Measurements from ENCODE around the gene NCLN.
"Not testable (repeated sequence)": the region's sequence is repeated elsewhere in the genome, so short reads cannot be mapped to it uniquely, and the experiment has no call there.

NCLN gene

DNA sequence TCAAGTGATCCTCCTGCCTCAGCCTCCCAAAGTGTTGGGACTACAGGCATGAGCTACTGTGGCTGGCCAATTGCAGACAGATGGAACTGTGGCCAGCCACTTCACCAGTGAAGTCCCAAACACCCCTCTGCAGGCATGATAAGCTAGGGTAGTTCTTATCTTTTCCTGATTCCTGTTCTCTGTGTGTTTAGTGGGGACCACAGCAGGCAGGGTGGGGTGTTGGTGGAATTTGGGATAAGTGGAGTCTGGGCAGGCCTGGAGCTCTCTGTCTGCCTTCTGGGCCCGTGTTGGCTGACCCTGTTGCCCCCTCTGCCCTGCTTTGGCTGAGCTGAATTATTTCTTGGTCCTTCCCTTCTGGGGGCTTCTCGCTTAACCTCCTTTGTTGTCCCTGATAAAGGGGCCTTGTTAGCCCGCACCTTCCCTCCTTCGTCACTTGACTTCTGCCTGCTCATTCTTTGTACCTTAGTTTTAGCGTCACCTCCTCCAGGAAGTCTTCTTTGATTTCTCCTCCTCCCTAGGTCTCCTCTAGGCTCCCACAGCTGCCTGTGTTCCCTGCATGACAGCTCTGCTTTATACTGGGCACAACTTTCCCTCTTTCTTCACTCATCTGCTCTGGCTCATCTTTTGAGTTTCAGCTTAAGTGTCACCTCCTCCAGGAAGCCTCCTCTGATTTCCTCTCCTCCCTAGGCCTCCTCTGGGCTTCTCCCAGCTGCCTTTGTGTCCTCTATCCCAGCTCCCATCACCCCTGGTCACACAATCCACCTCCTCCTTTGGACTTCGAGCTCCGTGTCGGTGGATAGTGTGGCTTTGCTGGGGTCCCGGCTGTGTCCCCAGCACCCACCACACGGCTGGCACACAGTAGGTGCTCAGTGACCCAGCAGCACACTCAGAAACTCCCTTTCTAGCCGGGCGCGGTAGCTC lies 1.7 kb upstream of the NCLN start:
- no peak for DNase-seq (ENCODE audit: low read depth in 2 of 2)

DNA sequence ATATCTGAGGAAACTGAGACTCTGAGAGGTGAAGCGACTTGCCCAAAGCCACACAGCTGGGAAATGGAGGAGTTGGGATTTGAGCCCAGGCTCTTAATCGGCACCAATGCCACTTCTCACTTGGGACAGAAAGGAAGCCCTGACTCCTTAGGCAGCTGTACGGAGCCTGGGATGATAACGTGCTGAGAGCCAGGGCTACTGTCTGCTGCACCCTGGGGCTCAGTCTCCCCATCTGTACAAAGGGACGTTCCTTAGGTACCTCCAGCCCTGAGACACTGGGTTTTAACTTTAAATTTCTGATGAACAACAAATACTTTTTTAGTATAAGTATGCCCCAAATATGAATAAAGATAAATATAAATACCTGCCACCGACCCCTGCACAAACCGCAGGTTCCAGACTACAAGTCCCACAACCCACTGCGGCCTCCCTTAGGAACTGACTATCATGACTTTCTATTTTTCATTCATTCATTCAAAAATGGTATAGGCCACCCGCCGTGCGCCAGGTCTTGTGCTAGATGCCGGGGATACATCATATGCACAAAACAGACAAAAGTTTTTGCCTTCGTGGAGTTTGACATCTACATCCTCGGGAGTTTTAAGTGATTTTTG lies 776 bp upstream of the NCLN start:
- peak in 1 of 2 donors; percentile 40 for DNase-seq (ENCODE audit: low read depth in 2 of 2)

DNA sequence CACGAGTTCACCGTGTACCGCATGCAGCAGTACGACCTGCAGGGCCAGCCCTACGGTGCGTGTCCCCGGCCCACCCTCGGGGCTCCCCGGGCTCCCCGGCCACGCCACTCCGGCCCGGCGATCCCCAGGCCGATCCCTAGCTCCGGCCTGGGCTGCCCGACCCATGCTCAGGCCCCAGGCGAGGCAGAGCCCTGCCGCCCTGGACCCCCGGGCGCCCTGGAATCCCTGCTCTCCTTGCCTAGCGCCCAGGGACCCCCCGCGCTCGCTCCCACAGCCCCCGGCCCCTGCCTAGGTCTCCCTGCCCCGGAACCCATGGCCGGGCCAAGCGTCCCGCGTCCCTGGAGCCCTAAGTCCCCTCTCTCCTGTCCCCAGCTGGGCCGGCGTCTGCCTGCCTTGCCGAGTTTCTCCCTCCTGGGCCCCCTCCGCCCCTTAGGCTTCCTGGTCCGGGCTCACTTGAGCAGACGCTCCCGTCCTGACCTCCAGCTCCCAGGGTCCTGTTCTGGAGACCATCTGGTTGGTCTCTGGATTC lies 494 bp downstream of the NCLN start:
- DNase-seq (ENCODE audit: low read depth in 2 of 2), result no peak

GRCh38 chr19:3186891-3187661 lies 1.3 kb downstream of the NCLN start:
- DNase-seq (ENCODE audit: low read depth in 2 of 2), result no peak

- DNase-seq (ENCODE audit: low read depth in 2 of 2), result no peak
Observed at GRCh38 chr19:3187662-3188511, 2.2 kb downstream of the NCLN start.

DNA sequence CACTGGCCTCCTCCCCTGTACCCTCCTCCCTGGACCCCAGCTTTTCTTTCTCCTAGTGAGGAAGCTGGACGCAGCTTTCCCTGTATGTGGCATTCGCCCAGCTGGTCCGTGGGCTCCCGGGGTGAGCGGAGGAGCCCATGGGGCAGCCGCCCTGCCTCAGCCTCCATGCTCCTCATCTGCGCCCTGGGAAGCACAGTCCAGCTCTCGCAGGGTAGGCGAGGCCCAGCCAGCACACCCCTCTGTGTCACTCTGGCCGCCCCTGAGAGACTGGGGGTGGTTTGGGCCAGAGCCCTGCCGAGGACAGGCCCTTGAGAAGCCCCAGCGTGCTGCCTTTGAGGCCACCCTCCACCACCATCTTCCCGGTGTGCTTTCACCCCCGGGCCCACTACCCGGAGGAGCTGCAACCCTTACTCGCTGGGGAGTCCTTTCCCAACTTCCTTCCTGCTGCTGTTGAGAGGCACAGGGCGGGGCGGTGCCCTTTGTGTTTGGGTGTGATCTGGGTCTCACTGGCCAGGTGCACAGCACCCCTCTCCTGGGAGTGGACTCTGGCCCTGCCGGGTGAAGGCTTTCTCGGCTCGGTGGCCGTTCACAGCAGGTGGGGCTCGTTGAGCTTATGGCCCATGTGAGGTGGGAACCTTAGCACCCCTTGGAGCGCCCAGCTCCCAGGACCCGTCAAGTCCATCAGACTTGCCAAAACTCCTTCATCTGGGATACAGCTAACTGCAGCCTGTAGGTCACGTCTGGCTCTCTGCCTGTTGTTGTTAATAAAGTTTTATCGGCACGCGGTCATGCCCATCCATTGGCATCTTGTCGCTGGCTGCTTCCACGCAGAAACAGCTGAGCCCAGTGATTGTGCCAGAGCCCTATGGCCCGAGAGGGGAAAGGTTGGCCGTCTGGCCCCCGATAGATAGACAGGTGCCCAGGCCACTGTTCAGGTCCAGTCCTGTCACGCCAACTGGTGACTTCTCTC lies 3.2 kb downstream of the NCLN start:
- no peak for DNase-seq (ENCODE audit: low read depth in 2 of 2)

DNA sequence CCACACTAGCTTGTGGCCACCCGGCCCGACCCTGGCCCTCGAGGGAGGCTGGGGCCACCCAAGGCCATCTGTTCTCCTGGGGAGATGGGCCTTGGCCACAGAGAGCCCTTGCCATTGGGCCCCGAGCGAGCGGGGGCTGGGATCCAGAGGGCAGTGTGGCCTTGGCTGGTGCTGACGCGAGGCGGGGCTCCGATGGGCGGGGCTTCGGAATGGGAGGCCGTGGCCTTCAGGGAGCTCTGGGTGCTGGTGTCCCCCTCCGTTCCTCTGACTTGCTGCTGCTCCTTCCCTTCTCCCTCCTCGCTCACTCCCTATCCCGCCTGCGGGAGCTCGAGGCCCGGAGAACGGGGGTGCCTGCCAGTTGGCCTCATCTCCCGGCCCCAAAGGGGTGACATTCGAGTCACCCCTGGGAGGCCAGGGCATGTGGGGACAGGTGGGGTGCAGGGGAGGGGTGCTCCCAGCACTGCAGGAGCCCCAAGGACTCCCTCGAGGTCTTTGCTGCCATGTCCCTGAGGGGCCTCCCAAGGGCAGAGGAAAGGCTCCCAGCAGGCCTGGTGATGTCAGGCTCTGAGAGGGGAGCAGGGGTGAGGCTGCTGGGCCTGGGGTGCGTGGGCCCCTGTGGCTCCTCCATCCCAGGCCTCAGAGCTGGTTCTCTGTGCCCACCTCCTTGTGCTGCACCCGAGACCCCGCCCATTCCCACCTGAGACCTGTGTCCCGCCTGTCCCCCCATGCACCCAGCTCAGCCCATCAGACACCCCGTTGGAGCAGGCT lies 4.2 kb downstream of the NCLN start:
- no peak for DNase-seq (ENCODE audit: low read depth in 2 of 2)

- no peak for DNase-seq (ENCODE audit: low read depth in 2 of 2)
Observed at GRCh38 chr19:3190470-3190770, 4.7 kb downstream of the NCLN start.

GRCh38 chr19:3190921-3191805 lies 5.4 kb downstream of the NCLN start:
- no peak for DNase-seq (ENCODE audit: low read depth in 2 of 2)

DNA sequence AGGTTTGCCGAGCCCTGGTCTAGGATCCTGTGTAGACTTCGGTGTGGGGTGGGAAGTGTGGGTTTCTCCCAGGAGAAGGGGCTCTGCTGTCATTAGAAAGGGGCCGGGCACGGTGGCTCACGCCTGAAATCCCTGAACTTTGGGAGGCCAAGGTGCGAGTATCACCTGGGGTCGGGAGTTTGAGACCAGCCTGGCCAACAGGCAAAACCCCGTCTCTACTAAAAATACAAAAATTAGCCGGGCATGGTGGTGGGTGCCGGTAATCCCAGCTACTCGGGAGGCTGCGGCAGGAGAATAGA lies 6.0 kb downstream of the NCLN start:
- DNase-seq (ENCODE audit: low read depth in 2 of 2), result not testable (repeated sequence)

DNA sequence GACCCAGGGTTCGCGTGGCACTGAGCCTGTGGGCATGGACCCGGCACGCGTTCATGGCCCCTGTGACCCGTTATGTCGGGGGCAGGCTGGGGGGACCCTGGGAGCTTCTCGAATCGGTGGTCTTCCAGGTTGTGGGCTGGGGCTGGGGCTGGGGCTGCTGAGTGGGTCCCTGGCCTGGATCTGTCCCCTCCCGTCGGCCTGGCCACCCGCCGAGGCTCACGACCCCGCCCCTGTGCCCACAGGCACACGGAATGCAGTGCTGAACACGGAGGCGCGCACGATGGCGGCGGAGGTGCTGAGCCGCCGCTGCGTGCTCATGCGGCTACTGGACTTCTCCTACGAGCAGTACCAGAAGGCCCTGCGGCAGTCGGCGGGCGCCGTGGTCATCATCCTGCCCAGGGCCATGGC lies 6.5 kb downstream of the NCLN start:
- DNase-seq (ENCODE audit: low read depth in 2 of 2), result no peak

GRCh38 chr19:3192684-3193083 lies 7.0 kb downstream of the NCLN start:
- DNase-seq (ENCODE audit: low read depth in 2 of 2), result no peak

GRCh38 chr19:3193256-3194105 lies 7.8 kb downstream of the NCLN start:
- no peak for DNase-seq (ENCODE audit: low read depth in 2 of 2)

DNA sequence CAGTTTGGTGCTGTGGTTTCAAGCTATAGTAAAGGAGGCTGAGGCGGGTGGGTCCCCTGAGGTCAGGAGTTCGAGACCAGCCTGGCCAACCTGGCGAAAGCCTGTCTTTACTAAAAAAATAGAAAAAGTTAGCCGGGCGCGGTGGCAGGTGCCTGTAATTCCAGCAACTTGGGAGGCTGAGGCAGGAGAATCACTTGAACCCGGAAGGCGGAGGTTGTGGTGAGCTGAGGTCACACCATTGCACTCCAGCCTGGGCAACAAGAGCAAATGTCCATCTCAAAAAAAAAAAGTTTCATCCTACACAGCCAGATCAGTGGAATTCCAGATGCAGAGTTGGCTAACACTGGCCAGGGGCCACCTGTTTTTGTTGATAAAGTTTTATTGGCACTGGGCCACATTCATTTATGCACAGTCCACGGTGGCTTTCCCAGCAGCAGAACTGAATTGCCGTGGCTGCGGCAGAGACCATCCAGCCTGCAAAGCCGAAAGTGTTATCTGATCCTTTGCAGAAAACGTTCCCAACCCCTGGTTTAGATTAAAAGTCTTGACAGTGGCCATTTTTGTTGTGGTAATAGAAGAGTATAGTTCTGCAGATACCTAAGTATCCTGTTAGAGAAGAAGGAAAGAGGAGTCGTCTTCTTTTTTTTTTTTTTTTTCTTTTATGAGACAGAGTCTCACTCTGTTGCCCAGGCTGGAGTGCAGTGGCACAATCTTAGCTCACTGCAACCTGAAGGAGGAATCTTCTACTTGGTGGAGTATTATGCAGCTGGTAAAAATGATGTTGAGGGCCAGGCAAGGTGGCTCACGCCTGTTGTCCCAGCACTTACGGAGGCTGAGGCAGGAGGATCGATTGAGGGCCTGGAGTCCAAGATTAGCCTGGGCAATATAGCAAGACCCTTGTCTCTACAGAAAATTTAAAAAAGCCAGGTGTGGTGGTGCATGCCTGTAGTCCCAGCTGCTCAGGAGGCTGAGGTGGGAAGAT lies 8.7 kb downstream of the NCLN start:
- no peak for DNase-seq (ENCODE audit: low read depth in 2 of 2)

- DNase-seq (ENCODE audit: low read depth in 2 of 2), result no peak
Observed at GRCh38 chr19:3196064-3196932, 10.6 kb downstream of the NCLN start.

GRCh38 chr19:3196933-3197205 lies 11.1 kb downstream of the NCLN start:
- no peak for DNase-seq (ENCODE audit: low read depth in 2 of 2)
